HL-60 (cell line): ENCODE results near the gene VPS51.

Experiments used
- DNase-seq, 2 experiments: peaks; one replicate each; pipeline ENCODE4 v3.0.0-alpha.2; 2010 to 2020; ENCODE audit warnings: low read depth in 1 of 2, low spot score in 1 of 2
- H3K27ac ChIP-seq: fragments of 250-450 bp; sonication (Bioruptor Pico); replicated peaks from 2 replicates; pipeline ENCODE4 v1.5.1; 2020; ENCODE audit warnings: mild to moderate bottlenecking, moderate library complexity
- H3K27me3 ChIP-seq: fragments of 250-450 bp; sonication (Bioruptor Pico); 2 replicates; pipeline ENCODE4 v1.5.1; 2021; ENCODE audit warnings: mild to moderate bottlenecking, moderate library complexity; ENCODE audit not compliant: insufficient read depth, poor library complexity, severe bottlenecking
- H3K4me3 ChIP-seq: replicated peaks from 2 replicates; pipeline ENCODE4 v1.5.1; 2011; ENCODE audit warnings: mild to moderate bottlenecking, control low read depth, low read length; ENCODE audit not compliant: insufficient read depth
- GABPA ChIP-seq: IDR thresholded peaks from 2 replicates; pipeline ENCODE4 v1.6.1; 2012; ENCODE audit warnings: low read depth
- POLR2AphosphoS5 ChIP-seq: IDR thresholded peaks from 2 replicates; pipeline ENCODE4 v1.6.1; 2012; ENCODE audit warnings: low read depth
- SPI1 ChIP-seq: IDR thresholded peaks from 2 replicates; pipeline ENCODE4 v1.6.1; 2012; ENCODE audit warnings: low read depth, mild to moderate bottlenecking, borderline replicate concordance
- TF ChIP-seq, protein P1 (sequence below): IDR thresholded peaks from one replicate; pipeline ENCODE4 v1.5.1; 2011; ENCODE audit warnings: low read length, control low read depth, inconsistent platforms; ENCODE audit not compliant: insufficient read depth
- TF ChIP-seq, protein P2 (sequence below): IDR thresholded peaks from 2 replicates; pipeline ENCODE4 v1.6.1; 2012; ENCODE audit warnings: low read depth; ENCODE audit not compliant: insufficient replicate concordance

VPS51 gene

DNA sequence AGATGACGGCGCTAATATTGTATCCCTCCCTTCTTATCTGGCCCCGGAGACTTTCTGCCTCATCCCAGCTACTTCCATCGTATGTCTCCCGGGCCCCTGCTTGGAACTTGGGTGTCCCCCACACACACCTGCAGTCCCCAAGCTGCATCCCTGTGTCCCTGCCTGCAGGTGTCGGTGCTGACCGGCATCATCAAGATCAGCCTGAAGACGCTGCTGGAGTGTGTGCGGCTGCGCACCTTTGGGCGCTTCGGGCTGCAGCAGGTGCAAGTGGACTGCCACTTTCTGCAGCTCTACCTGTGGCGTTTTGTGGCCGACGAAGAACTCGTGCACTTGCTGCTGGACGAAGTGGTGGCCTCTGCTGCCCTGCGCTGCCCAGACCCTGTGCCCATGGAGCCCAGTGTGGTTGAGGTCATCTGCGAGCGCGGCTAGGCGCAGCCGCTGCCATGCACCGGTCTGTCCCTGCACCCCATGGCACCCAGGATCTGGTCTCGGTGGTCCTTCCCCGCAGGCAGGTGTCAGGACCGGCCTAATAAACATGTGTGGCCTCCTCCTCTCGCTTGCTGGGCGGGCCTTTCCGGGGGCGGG, 15.2 kb downstream of the VPS51 start:
- Histone ChIP-seq H3K27me3 (no peaks in the 10 kb centered on the region), H3K4me3 (no peak overlapping the region), H3K27ac (no peak overlapping the region)
- TF ChIP-seq POLR2AphosphoS5 (0 out of 2 replicates have a peak, but pooled peaks have one; percentile 15), GABPA (no peak)
- TF ChIP-seq, protein P1, sequence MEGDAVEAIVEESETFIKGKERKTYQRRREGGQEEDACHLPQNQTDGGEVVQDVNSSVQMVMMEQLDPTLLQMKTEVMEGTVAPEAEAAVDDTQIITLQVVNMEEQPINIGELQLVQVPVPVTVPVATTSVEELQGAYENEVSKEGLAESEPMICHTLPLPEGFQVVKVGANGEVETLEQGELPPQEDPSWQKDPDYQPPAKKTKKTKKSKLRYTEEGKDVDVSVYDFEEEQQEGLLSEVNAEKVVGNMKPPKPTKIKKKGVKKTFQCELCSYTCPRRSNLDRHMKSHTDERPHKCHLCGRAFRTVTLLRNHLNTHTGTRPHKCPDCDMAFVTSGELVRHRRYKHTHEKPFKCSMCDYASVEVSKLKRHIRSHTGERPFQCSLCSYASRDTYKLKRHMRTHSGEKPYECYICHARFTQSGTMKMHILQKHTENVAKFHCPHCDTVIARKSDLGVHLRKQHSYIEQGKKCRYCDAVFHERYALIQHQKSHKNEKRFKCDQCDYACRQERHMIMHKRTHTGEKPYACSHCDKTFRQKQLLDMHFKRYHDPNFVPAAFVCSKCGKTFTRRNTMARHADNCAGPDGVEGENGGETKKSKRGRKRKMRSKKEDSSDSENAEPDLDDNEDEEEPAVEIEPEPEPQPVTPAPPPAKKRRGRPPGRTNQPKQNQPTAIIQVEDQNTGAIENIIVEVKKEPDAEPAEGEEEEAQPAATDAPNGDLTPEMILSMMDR, result no peak
- TF ChIP-seq, protein P2, sequence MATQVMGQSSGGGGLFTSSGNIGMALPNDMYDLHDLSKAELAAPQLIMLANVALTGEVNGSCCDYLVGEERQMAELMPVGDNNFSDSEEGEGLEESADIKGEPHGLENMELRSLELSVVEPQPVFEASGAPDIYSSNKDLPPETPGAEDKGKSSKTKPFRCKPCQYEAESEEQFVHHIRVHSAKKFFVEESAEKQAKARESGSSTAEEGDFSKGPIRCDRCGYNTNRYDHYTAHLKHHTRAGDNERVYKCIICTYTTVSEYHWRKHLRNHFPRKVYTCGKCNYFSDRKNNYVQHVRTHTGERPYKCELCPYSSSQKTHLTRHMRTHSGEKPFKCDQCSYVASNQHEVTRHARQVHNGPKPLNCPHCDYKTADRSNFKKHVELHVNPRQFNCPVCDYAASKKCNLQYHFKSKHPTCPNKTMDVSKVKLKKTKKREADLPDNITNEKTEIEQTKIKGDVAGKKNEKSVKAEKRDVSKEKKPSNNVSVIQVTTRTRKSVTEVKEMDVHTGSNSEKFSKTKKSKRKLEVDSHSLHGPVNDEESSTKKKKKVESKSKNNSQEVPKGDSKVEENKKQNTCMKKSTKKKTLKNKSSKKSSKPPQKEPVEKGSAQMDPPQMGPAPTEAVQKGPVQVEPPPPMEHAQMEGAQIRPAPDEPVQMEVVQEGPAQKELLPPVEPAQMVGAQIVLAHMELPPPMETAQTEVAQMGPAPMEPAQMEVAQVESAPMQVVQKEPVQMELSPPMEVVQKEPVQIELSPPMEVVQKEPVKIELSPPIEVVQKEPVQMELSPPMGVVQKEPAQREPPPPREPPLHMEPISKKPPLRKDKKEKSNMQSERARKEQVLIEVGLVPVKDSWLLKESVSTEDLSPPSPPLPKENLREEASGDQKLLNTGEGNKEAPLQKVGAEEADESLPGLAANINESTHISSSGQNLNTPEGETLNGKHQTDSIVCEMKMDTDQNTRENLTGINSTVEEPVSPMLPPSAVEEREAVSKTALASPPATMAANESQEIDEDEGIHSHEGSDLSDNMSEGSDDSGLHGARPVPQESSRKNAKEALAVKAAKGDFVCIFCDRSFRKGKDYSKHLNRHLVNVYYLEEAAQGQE, result no peak
- DNase-seq, result no peak

DNA sequence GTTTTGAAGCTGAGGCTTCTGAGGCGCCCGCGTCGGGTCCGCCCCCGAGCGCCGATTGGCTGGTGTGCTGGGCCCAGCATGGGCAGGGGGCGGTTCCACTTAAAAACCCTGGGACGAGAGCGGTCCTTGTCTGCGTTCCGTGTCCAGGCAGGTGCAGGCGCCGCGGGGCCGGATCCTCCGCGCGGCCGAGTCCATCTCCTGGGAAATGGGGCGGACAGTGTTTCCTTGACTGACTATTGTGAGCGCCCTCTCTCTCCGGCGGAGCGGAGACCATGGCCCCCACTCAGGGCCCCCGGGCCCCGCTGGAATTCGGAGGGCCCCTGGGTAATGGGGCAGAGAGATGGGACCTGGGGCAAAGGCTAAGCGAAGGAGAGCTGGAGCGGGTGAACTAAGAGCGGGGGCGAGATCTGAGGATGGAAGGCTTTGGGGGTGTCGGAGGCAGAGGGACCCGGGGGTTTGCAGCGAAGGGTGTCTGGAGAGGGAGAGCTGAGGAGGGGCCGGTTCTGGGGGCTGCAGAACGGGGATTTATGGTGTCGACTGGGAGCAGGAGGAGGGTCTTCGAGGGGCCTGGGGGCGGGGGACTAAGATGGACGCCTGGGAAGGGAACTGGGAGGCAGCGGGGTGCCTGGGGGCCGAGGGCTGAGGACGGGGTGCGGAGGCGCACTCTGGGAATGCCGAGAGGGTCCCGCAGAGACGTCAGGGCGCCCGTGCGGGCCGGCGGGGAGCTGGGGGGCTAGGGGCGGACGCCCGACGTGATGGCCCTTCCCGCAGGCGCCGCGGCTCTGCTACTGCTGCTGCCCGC, 15.9 kb downstream of the VPS51 start, which contains the start of gene TM7SF2:
TSS of gene TM7SF2 (plus strand) at position 129 of the 802 bp plus-strand sequence. CDS start at position 273, 144 bp downstream.
- peak; percentile 82 to 96 for DNase-seq
- H3K4me3 ChIP-seq, result peak within 1 kb of the TSS; percentile 46
- peak; percentile 83 for TF ChIP-seq POLR2AphosphoS5
- TF ChIP-seq, protein P1, result no peak
- H3K27me3 ChIP-seq, result no peaks in the 10 kb centered on the region
- H3K27ac ChIP-seq, result peak within 1 kb of the TSS; percentile 34

DNA sequence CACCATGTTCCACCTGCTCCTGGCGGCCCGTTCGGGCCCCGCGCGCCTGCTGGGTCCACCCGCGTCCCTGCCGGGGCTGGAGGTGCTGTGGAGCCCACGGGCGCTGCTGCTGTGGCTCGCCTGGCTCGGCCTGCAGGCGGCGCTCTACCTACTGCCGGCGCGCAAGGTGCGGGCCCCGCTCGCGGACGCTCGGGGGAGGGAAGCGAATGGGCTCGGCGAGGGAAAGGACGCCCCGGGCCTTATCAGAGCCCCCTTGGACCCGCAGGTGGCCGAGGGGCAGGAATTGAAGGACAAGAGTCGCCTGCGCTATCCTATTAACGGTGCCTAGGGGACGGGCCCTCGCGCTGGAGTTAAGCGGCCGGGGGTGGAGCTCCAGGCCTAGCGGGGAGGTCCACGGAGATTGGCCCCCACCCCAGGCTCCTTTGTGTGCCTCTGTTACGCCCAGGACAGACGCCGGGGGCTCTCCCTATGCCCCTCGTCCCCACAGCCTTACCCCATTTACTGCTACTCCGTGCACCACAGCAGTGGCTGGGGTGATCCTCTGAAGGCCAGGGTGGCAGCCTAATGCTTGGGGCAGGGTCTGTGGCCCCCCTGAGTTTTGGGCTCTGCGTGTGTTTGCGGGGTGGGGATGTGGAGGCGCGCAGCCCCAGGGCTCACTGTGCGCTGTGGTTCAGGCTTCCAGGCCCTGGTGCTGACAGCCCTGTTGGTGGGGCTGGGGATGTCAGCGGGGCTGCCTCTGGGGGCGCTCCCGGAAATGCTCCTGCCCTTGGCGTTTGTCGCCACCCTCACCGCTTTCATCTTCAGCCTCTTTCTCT, 16.7 kb downstream of the VPS51 start:
- Histone ChIP-seq H3K4me3 (peak overlapping the region; percentile 46), H3K27me3 (no peaks in the 10 kb centered on the region), H3K27ac (peak overlapping the region; percentile 34)
- TF ChIP-seq SPI1 (no peak), POLR2AphosphoS5 (peak; percentile 4; the same call in 1 of the 2 replicates), GABPA (no peak)
- TF ChIP-seq, protein P1, result peak; percentile 67
- DNase-seq, result peak in 1 of 2 experiments; percentile 55

DNA sequence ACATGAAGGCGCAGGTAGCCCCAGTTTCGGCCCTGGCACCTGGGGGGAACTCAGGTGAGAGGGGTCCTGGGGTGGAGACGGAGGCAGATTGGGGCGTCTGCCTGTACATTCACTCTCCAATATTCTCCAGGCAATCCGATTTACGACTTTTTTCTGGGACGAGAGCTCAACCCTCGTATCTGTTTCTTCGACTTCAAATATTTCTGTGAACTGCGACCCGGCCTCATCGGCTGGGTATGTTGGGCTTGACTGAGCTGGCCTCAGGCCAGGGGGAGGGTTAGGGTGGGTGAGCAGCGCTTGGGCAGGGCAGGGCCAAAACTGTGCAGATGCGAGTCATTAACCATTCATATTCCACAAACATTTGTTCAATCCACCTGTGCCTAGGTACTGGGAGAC, 17.3 kb downstream of the VPS51 start:
- Histone ChIP-seq H3K4me3 (no peak overlapping the region), H3K27ac (no peak overlapping the region), H3K27me3 (no peaks in the 10 kb centered on the region)
- no peak for DNase-seq
- TF ChIP-seq GABPA (no peak), SPI1 (no peak), POLR2AphosphoS5 (no peak; the same call in 1 of the 2 replicates)
- TF ChIP-seq, protein P1, result no peak
- TF ChIP-seq, protein P2, result no peak
